Mesenteric fat pad (tissue), 1 donor: ENCODE results near the gene CDKL2. TPM values are rescaled to one million over a fixed set of nuclear protein-coding genes. Genes with fewer than 3 reads are reported as not detected.
"Not testable (repeated sequence)": the region's sequence is repeated elsewhere in the genome, so short reads cannot be mapped to it uniquely, and the experiment has no call there.

Experiments used
- DNase-seq: peaks from one replicate; pipeline ENCODE4 v3.0.0-alpha.2; 2020; ENCODE audit warnings: low spot score
- long read RNA-seq: library from polyadenylated mRNA; unstranded; transcript quantifications from one replicate; pipeline ENCODE4 v2.0.0, GENCODE V29; 2020
- total RNA-seq: library from RNA; stranded (reverse); fragmentation: NEBNext Ultra II Directional; extraction: Animal tissue kit (Norgen Biotek cat#: 25700); gene quantifications from one replicate; pipeline ENCODE4 v1.2.1, GENCODE V29; 2021
- donor health status: DM: yes; HTN: yes; CAD: no.

The CDKL2 gene
- total RNA-seq, result not detected
- long read RNA-seq, result 0 reads

DNA sequence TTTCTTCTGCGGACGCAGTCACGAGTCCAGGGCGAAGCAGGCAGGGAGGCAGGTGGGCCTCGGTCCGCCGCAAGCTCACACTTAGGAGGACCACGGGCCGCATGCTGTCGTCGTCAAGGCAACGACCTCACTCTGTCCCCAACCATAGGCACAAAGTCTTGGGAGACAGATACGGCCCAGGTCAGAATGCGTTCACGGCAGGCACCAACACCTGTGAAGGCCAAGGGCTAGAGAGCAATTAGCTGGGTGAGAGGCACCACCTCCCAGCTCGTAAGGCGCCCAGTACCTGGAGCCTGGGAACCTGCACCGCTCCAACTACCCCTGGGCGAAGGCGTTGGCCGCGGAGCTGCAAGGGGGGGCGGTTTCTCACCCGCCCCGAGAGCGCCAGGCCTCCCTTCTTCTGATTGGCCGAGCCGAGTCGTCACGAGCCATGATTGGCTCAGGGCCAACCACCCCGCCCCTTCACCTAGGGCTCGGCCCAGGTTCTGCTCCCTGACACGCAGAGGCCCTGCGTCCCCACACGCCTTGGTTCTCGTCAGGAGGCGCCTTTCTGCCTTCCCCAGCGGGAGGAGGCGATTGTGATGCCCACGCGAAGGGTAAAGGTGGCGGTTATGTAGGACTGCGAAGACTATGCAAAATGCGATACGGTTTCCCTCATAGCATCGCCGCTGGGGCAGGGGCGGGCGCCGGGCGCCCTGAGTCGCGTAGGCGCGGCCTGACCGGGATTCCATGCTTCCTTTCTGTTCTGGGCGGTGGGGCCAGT lies at the start of gene CDKL2:
TSS of gene CDKL2 (minus strand) at position 355 of the 763 bp plus-strand sequence. CDS start 4,540 bp downstream, outside the sequence.
- DNase-seq, result peak; percentile 94

DNA sequence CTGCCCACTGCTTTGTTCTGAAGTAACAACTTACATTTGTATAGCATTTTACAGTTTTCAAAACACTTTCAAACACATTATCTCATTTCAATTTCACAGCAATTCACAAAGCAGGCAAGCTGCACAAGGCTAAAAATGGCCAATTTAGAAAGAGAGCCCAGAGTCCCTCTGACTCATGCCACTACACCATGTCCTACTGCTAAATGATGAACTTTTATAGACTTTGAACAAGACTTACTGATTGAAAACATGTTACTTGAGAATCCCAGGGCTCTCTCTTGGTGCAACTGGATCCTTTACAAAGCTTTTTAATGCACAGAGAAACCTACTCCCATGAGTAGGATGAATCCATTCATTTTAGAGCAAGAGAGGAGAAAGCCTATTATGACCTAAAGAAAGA lies 48.6 kb upstream of the CDKL2 start:
- no peak for DNase-seq

DNA sequence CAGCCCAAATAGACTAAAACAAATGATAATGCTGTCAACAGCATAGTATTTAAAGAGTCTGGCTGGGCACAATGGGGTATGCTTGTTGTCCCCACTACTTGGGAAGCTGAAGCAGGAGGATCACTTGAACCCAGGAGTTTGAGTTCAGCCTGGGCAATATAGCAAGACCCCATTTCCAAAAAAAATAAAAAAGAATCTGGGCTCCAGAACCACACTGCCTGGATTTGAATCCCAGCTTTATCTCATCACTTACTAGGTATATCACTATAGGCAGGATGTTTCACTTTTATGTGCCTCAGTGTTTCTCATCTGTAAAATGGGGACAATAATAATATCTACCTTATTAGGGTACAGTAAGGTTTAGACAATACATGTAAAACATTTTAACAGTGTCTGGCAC lies 48.1 kb upstream of the CDKL2 start:
- DNase-seq, result no peak

DNA sequence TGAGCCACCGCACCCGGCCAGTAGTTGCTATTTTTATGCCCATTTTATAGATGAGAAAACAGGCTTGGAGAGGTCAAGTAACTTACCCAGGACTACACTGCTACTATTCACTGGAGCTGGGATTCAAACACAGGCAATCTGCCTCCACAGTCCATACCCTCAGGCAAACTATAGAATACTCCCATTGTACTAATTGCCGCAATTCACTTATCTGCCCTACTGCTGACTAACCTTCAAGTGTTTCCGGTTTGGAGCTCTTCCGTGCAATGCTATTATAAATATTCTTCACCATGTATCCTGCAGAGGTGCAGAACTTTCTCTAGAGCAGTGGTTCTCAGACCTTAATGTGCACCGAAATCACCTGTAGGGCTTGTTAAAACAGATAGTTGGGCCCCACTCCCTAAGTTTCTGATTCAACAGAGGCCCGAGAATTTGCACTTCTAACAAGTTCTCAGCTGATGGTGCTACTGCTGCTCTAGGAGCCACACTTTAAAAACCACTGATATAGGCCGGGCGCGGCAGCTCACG lies 44.7 kb upstream of the CDKL2 start:
- no peak for DNase-seq

DNA sequence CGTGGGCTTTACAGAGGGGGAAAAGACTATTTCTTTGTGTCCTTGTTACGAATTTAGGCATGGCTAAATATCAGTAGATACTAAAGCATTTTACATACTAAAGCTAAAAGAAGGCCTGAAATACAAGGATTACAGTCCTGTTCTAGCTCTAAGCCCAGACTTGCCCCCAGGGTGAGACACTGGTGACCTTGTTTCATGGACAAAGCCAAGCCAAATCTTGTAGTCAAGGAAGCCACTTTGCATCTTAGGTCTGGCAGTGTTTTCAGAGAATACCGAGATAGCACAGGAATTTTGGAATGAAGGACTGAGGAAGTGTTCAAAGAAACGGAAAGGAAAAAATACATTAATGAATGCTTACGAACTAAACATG lies 43.6 kb upstream of the CDKL2 start:
- no peak for DNase-seq

DNA sequence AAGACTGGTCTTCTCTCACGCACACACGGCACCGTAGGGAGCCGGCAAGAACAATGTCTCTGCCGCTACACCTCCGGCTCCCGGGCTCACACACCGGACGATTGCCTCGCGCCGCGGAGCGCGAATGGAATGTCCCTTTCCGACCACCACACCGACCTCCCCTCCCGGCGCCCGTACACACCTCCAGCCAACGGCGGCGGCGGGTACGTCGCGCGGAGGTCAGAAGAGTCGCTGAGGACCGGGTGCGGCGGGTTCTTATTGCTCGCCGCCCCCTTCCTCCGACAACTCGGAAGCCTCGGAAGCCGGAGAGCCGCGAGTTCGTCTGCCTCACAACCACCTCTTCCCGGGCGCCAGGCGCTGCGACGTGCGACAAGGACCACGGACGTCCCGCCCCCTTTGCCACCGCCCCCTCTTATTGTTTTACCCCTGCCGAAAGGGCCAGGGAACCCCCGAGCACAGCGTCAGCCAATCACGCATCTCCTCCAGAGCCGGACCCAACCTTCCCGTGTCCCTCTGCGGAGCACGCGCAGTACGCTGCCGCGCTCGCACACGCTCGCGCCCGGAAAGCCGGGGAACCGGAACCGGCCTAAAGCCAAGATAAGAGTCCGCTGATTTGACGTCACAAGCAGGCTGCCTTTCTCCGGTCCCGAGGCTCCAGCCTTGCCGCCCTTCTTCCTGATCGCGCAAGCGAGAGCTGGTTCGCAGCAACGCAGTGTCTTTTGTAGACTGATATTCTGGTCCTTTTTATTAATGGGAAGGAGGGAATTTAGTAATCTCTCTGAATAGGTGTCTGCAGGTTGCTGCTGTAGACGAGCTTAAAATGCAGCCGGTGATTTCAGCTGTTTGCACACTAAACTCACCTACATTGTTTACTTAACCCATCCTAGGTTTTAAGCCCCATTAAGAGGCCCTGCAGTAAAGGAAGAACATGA lies 43.0 kb upstream of the CDKL2 start, which contains the start of gene G3BP2:
TSS of gene G3BP2 (minus strand) at position 385 of the 932 bp plus-strand sequence. CDS start 11,386 bp downstream, outside the sequence.
- peak; percentile 100 for DNase-seq

DNA sequence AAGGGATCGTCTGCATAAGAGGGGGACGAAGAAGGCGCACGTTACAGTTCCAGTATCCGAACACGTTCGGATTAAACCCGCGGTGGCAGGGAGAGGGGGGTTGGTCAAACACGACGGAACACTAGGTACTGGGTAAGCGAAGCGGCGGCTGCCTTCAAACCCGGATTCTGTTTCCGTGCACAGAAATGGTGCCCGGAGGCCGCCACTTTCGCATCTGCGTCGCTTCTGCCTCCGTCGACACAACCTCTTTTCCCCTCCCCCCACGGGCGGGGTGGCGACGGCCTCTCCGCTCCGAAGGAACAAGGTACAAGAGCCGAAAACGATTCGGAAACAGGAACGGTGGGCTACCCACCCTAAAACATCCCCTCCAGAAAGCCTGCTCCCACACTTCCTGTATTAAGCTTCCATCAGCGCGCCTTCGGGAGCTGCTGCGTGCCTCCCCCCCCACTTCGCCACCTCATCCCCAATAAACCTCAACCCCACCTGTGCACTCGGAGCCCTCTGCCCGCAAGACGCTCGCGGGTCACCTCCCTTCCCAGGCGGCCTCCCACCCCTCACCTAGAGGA lies 42.2 kb upstream of the CDKL2 start:
- peak; percentile 92 for DNase-seq

DNA sequence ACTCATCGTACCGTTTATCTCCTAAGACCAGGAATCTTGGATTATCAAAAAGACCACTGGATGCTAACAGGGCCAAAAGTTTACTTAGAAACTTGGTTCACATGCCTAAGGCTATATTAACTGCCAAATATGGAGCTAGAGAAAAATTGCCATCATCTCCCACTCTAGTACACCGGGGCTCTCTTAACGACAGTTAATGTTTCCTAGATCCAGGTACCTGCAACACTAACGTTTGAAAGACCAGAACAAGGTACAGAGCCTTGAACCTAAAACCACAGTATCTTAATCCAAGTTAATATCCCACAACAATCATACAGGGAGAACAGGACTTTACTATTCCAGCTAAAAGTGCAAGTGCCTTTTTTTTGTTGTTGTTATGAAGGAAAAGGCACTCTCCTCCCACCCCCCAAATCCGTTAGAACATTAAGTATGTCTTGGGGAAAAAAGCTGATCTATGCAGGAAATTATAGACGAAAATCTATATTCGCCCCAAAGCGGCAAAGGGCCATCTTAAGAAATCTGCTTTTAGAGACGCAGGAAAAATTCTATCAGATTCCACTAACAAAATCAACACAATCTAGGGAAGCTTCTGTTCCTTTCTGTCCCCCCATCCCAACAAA lies 41.6 kb upstream of the CDKL2 start:
- no peak for DNase-seq

DNA sequence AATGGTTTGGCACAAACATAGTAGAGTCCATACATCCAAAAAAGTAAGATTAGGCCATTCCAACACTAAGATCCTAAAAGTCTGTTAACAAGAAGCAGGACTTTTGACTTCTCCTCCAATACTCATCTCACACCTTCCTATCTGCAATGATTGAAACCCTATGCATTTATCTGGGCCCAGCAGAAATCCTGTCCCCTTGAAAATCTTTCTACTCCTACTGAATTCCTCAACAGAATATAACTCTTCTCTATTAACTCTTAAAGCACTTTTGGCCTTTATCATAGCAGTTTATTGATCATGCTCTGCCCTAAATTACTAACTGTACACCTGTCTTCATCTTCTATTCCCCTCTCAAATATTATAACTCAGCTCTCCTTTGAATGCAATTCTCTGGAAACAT lies 38.3 kb upstream of the CDKL2 start:
- DNase-seq, result no peak

DNA sequence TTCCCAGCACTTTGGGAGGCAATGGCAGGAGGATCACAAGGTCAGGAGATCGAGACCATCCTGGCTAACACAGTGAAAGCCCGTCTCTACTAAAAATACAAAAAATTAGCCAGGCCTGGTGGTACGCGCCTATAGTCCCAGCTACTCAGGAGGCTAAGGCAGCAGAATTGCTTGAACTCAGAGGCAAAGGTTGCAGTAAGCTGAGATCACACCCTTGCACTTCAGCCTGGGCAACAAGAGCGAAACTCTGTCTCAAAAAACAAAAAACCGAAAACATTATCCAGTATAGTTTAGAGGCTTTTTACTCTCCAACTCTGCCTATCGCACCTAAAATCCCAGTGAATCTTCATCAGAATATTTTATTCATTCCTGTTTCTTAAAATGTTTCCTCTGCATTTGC lies 37.3 kb upstream of the CDKL2 start:
- not testable (repeated sequence) for DNase-seq

DNA sequence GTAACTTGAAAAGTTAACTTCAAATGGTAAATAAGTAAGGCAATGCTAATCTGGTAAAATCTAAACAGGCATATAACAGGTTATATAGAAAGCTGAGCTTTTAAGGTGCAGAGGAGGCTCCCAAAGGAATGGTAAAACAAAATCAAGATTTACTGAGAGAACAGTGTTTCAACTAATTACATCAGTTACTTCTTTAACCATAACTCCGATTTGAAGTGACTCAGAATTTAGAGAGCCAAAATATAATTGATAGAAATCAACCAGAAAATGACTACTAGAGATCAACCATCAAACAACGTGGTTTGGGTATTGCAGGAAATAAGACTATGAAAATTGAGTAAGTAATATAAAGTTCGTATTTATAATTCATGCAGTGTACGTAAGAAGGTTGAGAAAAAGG lies 36.0 kb upstream of the CDKL2 start:
- DNase-seq, result no peak

DNA sequence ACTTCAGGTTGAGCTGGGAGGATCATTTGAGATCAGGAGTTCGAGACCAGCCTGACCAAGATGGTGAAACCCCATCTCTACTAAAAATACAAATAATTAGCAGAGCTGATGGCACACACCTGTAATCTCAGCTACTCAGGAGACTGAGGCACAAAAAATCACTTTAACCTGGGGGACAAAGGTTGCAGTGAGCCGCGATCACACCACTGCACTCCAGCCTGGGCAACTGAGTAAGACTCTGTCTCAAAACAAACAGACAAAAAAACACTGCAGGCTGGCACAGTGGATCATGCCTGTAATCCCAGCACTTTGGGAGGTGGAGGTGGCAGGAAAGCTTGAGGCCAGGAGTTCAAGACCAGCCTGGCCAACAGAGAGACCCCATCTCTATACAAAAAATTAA lies 34.3 kb upstream of the CDKL2 start:
- DNase-seq, result not testable (repeated sequence)

DNA sequence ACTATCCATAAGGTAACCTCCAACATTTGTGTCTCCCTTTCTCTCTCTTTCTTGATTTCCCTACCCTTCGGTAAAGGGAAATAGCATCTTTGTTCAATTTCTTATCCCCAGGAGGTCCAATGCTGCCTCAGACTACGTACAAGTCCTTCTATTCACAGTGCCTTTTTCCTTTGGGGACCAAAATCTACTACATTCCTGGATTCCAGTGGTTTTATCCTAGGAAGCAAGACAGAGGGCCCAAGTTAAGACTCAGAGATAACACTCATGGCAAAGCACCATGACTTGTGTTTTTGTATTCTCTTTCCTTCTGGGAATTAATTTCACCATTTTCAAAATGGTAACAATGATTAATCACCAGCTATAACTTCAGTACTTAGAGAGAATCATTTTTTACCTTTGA lies 32.3 kb upstream of the CDKL2 start:
- DNase-seq, result no peak

DNA sequence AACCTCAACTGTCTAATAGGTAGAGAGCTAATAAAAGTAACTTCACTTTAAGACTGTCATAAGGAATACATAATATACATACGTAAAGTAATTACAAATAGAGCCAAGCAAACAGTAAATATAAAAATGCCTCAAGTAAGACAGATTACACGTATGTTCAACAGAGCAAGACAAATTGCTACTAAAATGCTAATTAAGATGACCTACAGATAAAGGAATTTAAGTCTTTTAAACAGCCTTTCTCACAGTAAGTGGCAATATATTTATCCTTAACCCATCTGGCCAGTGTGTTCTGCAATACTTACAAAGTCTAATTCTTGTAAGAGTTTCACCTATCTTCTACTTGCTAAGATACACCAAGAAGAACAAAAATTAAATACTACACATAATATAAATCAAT lies 30.2 kb upstream of the CDKL2 start:
- no peak for DNase-seq

DNA sequence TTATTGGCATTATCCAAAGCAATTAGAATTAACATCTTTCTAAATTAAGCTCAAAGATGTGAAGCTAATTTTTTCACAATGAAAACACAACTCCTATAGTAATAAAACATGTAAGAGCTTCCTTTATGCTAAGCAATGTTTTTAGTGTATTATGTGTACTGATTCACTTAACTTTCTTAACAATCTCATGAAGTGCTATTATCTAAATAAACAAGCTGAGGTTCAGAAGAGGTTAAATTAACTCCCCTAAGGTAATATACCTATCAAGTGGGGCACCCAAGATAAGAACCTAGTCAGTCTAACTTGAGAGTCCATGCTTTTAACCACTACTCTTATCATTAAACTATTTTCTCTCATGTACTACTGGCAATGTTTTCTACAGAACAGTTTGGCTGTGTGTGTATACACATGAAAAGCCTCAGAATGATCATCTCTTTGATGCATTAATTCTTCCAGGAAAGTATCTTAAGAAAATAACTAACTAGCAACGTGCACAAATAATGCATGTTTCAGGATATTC lies 29.2 kb upstream of the CDKL2 start:
- DNase-seq, result no peak

DNA sequence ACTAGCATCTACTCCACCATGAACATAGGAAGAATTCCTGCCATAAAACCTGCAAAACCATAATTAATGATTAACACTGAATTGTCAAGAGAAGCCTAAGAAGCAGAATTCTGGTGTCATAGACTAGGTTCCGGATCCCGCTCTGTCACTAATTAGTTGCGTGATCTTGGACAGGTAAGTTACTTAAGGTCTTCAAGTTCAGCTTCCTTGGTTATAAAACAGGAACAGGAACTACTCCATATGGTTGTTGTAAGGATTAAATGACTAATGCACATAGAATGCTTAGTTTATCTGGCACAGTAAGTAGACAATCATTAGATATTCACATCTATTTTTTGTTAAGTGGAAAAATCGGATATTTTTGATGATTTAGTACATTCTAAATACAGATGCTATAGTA lies 28.5 kb upstream of the CDKL2 start:
- DNase-seq, result no peak

DNA sequence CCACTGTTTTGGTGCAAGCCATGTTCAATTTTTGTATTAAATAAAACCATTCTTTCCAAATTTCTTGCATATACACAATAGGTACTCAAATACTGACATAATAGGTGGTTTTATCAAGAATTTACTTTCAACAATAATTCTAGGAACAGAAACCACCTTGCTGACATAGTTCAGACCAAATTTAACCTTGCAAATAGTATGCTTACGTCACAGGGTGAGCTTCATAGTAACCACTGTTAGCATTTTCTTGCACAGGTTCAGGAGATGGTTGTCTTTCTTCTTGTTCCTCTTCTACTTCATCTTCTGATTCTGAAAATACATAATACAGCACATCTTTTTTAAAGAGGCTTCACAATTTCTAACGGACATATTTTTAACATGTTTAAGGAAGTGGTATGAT lies 25.2 kb upstream of the CDKL2 start:
- DNase-seq, result no peak

DNA sequence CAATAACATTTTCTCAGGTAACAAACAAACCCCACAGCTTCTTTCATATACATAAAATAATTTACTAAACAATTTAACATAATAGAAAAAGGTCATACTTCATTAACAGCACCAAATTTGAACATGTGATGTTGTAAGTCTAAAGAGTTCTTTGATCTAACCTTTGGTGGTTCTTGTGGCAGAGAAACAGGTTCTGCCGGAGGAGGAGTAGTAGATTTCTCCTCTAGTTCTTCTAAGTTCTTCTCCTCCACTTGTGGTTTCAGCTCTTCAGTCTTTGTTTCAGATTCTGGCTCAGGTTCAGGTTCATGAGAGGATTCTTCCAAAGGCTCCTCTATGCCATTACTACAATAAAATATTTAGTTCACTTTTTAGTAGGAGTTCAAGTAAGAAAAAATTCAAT lies 24.6 kb upstream of the CDKL2 start:
- DNase-seq, result no peak

DNA sequence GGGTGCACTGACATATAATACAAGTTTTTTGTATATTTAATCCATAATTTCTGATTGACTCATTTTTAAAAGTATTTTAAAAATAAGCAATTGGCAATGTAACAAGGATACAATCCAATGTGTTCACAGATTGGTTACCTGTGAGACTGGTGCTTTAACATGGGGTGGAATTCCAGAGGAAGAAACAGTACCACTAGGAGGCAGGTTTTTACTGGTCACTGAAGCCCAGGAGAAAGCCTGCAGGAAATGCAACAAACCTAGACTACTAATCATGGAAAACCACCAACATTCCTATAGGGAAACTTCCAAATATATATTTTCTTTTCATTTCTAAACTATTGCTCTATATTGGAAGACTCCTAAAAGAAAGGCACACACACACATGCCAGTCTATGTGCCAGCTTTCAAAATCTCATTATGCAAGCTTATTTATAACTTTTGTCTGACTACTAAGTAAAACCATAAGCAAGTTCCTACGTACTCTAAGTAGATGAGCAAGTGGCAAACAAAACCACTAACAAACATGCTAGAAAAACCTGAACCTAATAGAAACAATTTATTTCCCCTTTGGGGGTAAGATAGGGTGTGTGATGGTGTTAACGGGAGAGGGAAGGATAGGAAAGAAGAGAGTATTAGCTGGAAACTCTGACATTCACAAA lies 23.6 kb upstream of the CDKL2 start:
- no peak for DNase-seq

DNA sequence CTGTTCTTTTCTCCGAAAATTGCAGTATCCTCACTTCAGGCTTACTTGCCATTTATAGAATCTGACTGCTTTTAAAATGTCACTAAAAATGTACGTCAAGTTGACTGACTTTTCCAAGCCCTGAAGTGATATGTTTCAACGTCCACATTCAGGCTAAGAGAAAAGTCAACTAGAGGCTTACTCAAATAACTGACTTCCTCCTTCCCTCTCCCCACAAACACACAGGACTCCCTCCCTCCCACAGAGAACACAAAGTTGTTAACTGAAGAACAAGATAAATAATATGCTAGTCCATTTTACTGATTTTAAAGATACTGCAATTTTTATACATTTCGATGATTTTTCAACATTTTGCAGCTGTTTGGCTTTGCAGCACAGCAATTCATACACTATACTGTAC lies 13.8 kb upstream of the CDKL2 start:
- DNase-seq, result no peak
